T47D (cell line): ENCODE data around the gene SPDYE3.
A peak's percentile ranks its signal among the peaks of the same experiment; 100 is the strongest.
"Not testable (repeated sequence)": the region's sequence is repeated elsewhere in the genome, so short reads cannot be mapped to it uniquely, and the experiment has no call there.

Experiments used
- DNase-seq, 2 experiments: peaks; one replicate each; pipeline versions ENCODE4 v3.0.0 to v3.0.0-alpha.2; 2011 to 2012; ENCODE audit warnings: low read depth in 1 of 2, low spot score in 1 of 2
- JUND ChIP-seq: IDR thresholded peaks from 2 replicates; pipeline ENCODE4 v1.6.1; 2012; ENCODE audit warnings: low read depth
- in situ Hi-C: cut with HindIII; loops from 2 replicates; pipeline ENCODE4 v1.10.0; 2016; ENCODE audit warnings: low sequenced_read_pairs, low pct_unique_long_range_greater_than_20kb

SPDYE3 gene

GRCh38 chr7:100335566-100336466, 28.3 kb downstream of the SPDYE3 start:
- DNase-seq = peak; percentile 77 to 94
- in situ Hi-C loops = not testable (repeated sequence)

GRCh38 chr7:100338083-100338696, 30.7 kb downstream of the SPDYE3 start:
- in situ Hi-C loops, DNase-seq: not testable (repeated sequence)

GRCh38 chr7:100341286-100341685, 33.8 kb downstream of the SPDYE3 start:
- DNase-seq, in situ Hi-C loops: not testable (repeated sequence)

- in situ Hi-C loops = no loop called here
- no peak for DNase-seq
- TF ChIP-seq JUND = no peak
Observed at GRCh38 chr7:100342765-100343164, 35.3 kb downstream of the SPDYE3 start.

GRCh38 chr7:100344124-100344559, 36.6 kb downstream of the SPDYE3 start:
- DNase-seq, in situ Hi-C loops: not testable (repeated sequence)

DNA sequence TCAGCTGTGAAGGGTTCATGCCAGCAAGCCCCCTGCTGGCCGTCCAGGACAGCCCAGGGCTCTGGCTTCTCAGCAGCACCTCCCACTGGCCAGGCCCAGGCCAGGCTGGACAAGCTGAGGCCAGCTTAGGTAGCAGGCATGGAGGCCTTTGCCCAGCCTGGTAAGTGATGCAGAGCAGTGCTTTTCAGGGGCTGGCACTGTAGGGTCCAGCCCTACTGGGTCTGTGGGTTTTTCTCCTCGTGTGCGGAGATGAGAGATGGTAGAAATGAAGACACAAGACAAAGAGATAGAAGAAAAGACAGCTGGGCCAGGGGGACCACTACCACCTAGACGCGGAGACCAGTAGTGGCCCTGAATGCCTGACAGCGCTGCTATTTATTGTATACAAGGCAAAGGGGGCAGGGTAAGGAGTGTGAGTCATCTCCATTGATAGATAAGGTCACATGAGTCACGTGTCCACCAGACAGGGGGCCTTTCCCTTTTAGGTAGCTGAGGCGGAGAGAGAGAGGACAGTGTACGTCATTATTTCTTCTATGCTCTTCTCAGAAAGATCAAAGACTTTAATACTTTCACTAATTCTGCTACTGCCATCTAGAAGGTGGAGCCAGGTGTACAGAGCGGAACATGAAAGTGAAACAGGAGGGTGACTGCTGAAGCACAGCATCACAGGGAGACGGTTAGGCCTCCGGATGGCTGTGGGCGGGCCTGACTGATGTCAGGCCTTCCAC, 37.2 kb downstream of the SPDYE3 start:
- in situ Hi-C loops = not testable (repeated sequence)

GRCh38 chr7:100345288-100345672, 37.8 kb downstream of the SPDYE3 start:
- in situ Hi-C loops = not testable (repeated sequence)
- peak in 1 of 2 experiments; percentile 55 for DNase-seq

More for the DNA sequence above, 37.2 kb downstream of the SPDYE3 start:
- DNase-seq = peak in 1 of 2 experiments; percentile 37

DNA sequence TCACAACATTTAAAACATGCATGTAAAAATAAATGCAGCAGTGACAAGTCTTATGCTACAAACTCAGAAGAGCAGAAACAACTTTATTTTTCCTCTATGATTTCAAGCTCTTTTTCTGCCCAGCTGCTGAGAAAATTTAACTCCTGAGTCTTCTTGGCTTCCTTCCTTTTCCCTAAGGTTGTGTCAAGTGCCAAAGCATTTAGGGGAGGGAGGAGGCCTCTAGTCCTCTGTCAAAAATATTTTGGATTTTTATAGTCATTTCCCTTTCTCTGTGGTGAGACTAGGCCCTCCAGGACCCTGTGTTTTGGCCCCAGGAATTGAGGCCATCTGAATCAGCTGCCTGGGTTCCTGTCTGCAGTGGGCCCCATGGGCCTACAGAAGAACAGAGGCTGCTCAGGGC, 39.4 kb downstream of the SPDYE3 start:
- no peak for TF ChIP-seq JUND
- in situ Hi-C loops = no loop called here

DNA sequence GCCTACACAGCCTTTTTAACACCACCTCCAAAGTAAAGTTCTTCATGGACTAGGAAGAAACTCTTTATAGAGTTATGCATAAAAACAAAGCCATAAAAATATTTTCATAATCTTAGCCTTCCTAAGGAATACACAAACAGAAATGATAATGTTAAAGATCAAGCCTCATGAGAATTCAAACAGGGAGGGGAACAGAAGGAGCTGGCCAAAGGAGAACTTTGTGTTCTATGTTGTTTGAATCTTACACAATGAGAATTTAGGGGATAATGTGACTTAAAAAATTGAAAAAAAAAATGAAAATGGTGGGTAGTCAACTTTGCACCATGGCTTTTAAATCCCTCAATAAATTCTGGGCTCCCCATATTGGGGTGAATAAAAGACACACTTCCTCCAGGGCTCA, 41.3 kb downstream of the SPDYE3 start:
- no peak for TF ChIP-seq JUND
- no peak for DNase-seq
- in situ Hi-C loops = no loop called here

More for the DNA sequence above, 39.4 kb downstream of the SPDYE3 start:
- no peak for DNase-seq

GRCh38 chr7:100349757-100350156, 42.3 kb downstream of the SPDYE3 start:
- no peak for TF ChIP-seq JUND
- in situ Hi-C loops = no loop called here
- no peak for DNase-seq

GRCh38 chr7:100351657-100352058, 44.2 kb downstream of the SPDYE3 start:
- no peak for DNase-seq
- in situ Hi-C loops = no loop called here
- no peak for TF ChIP-seq JUND

DNA sequence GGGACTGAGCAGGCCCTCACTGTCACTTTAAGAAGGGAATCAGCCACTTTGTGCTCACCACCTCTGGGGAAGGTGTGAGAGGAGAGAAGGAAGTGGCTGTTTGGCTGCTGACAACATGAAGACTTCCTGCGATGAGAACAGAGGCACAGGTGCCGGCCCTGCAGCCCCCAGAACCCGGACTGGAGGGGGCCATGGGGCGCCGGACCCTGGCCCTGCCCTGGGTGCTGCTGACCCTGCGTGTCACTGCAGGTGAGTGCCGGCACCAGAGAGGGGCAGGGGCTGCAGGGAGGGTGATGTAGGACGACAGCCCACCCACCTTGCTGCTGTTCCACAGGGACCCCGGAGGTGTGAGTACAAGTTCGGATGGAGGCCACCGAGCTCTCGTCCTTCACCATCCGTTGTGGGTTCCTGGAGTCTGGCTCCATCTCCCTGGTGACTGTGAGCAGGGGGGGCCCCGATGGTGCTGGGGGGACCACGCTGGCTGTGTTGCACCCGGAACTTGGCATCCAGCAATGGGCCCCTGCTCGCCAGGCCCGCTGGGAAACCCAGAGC, 44.8 kb downstream of the SPDYE3 start:
- DNase-seq, in situ Hi-C loops: not testable (repeated sequence)
